A549 (cell line): ENCODE measurements around the gene DACH1.

Source experiments
- ATOH8 ChIP-seq: fragments of 250-450 bp; sonication (Bioruptor Pico); IDR thresholded peaks from 2 replicates; pipeline ENCODE4 v1.5.0; 2020; ENCODE audit warnings: low read depth, mild to moderate bottlenecking, moderate library complexity
- CEBPB ChIP-seq, 2 experiments: fragments of >200 bp in 1 of 2; sonication (Bioruptor Twin) in 1 of 2; formaldehyde crosslinking in 1 of 2; IDR thresholded peaks; 2 replicates each; pipeline ENCODE4 v1.6.1; 2012 to 2016
- CHD2 ChIP-seq: fragments of 150-350 bp; IDR thresholded peaks from 2 replicates; pipeline ENCODE4 v1.6.1; 2014; ENCODE audit warnings: low read length; ENCODE audit not compliant: partially characterized antibody
- CHD4 ChIP-seq: fragments of 200-600 bp; sonication (generic); IDR thresholded peaks from 2 replicates; pipeline ENCODE4 v1.6.1; 2016; ENCODE audit warnings: antibody characterized with exemption, mild to moderate bottlenecking, borderline replicate concordance
- CTCF ChIP-seq: fragments of >200 bp; sonication (Bioruptor Twin); formaldehyde crosslinking; IDR thresholded peaks from 3 replicates; pipeline ENCODE4 v1.5.1; 2016
- ELK1 ChIP-seq: fragments of 150-350 bp; IDR thresholded peaks from 2 replicates; pipeline ENCODE4 v1.6.1; 2014; ENCODE audit warnings: low read depth, mild to moderate bottlenecking, low read length
- HDAC2 ChIP-seq: fragments of 200-600 bp; sonication (generic); IDR thresholded peaks from 2 replicates; pipeline ENCODE4 v1.6.1; 2016
- KDM1A ChIP-seq: fragments of 200-600 bp; sonication (generic); IDR thresholded peaks from 2 replicates; pipeline ENCODE4 v1.6.1; 2016; ENCODE audit warnings: low read depth, mild to moderate bottlenecking
- PBX3 ChIP-seq: IDR thresholded peaks from 2 replicates; pipeline ENCODE4 v1.6.1; 2012
- POLR2A ChIP-seq: IDR thresholded peaks from 2 replicates; pipeline ENCODE4 v1.6.1; 2012; ENCODE audit warnings: mild to moderate bottlenecking, low read length
- RCOR1 ChIP-seq: fragments of 150-350 bp; IDR thresholded peaks from 2 replicates; pipeline ENCODE4 v1.6.1; 2014; ENCODE audit warnings: antibody characterized with exemption, low read length, low read depth
- RFX5 ChIP-seq: fragments of 450-650 bp; IDR thresholded peaks from 2 replicates; pipeline ENCODE4 v1.7.1; 2014; ENCODE audit warnings: antibody characterized with exemption, mild to moderate bottlenecking, moderate library complexity
- ZFP36 ChIP-seq: fragments of 450-650 bp; IDR thresholded peaks from 2 replicates; pipeline ENCODE4 v1.6.1; 2014; ENCODE audit warnings: borderline replicate concordance; ENCODE audit not compliant: partially characterized antibody
- ZSCAN20 ChIP-seq: fragments of 250-450 bp; sonication (Bioruptor Pico); IDR thresholded peaks from 2 replicates; pipeline ENCODE4 v1.8.0; 2022; ENCODE audit warnings: mild to moderate bottlenecking, moderate library complexity

GRCh38 chr13:71806886-71807285 lies 60.1 kb downstream of the DACH1 start:
- no peak for TF ChIP-seq CTCF
- TF ChIP-seq ELK1 = no peak
- TF ChIP-seq POLR2A = no peak
- no peak for TF ChIP-seq ATOH8 (CRISPR knock-in tag)
- no peak for TF ChIP-seq CHD2
- TF ChIP-seq KDM1A = no peak
- no peak for TF ChIP-seq CEBPB (IDR thresholded peaks at IDR 0.05)
- TF ChIP-seq RFX5 = no peak
- TF ChIP-seq CHD4 = no peak
- no peak for TF ChIP-seq ZSCAN20 (CRISPR knock-in tag)
- no peak for TF ChIP-seq RCOR1
- no peak for TF ChIP-seq PBX3
- no peak for TF ChIP-seq ZFP36
- no peak for TF ChIP-seq HDAC2
